Trophoblast cell (in vitro differentiated cells and primary cell): ENCODE results near the gene TNNC1.

Experiments
- DNase-seq, 2 donors: peaks; one replicate each; pipeline ENCODE4 v3.0.0-alpha.2; 2016
- H2AFZ ChIP-seq: 2 replicates; pipeline ENCODE4 v1.6.1; 2013; ENCODE audit warnings: low read length, moderate library complexity, mild to moderate bottlenecking; ENCODE audit not compliant: insufficient read depth, poor library complexity
- H2AK5ac ChIP-seq: 2 replicates; pipeline ENCODE4 v1.6.1; 2013; ENCODE audit warnings: mild to moderate bottlenecking, low read length
- H2BK120ac ChIP-seq: 2 replicates; pipeline ENCODE4 v1.6.1; 2013; ENCODE audit warnings: low read length, mild to moderate bottlenecking, moderate library complexity; ENCODE audit not compliant: insufficient read depth, poor library complexity
- H2BK12ac ChIP-seq: 2 replicates; pipeline ENCODE4 v1.6.1; 2013; ENCODE audit warnings: mild to moderate bottlenecking, low read length, moderate library complexity
- H2BK5ac ChIP-seq: 2 replicates; pipeline ENCODE4 v1.6.1; 2013; ENCODE audit warnings: low read length, low read depth, moderate library complexity, mild to moderate bottlenecking; ENCODE audit not compliant: poor library complexity
- H3K14ac ChIP-seq: 2 replicates; pipeline ENCODE4 v1.6.1; 2013; ENCODE audit warnings: mild to moderate bottlenecking, low read length
- H3K18ac ChIP-seq: 2 replicates; pipeline ENCODE4 v1.6.1; 2013; ENCODE audit warnings: mild to moderate bottlenecking, low read length
- H3K23ac ChIP-seq: 2 replicates; pipeline ENCODE4 v1.6.1; 2013; ENCODE audit warnings: low read length
- H3K27ac ChIP-seq: 2 replicates; pipeline ENCODE4 v1.5.1; 2013; ENCODE audit warnings: low read depth, mild to moderate bottlenecking, inconsistent platforms, low read length, moderate library complexity
- H3K27me3 ChIP-seq: 2 replicates; pipeline ENCODE4 v1.6.1; 2013; ENCODE audit warnings: inconsistent platforms, mild to moderate bottlenecking, low read length, moderate library complexity; ENCODE audit not compliant: insufficient read depth
- H3K36me3 ChIP-seq, 2 experiments: 1 replicate in 1 of 2; 2 replicates in 1 of 2; pipeline ENCODE4 v1.6.1; 2013; ENCODE audit warnings: low read length in 2 of 2, mild to moderate bottlenecking in 2 of 2, moderate library complexity in 1 of 2; ENCODE audit not compliant: insufficient read depth in 2 of 2, control insufficient read depth in 1 of 2
- H3K4ac ChIP-seq: 2 replicates; pipeline ENCODE4 v1.6.1; 2013; ENCODE audit warnings: low read depth, mild to moderate bottlenecking, low read length, moderate library complexity
- H3K4me1 ChIP-seq, 2 experiments: 1 replicate in 1 of 2; 2 replicates in 1 of 2; pipeline ENCODE4 v1.6.1; 2013; ENCODE audit warnings: low read length in 2 of 2, mild to moderate bottlenecking in 2 of 2, moderate library complexity in 1 of 2; ENCODE audit not compliant: insufficient read depth in 2 of 2, control insufficient read depth in 1 of 2
- H3K4me2 ChIP-seq: 2 replicates; pipeline ENCODE4 v1.6.1; 2013; ENCODE audit warnings: inconsistent platforms, mild to moderate bottlenecking, low read length, moderate library complexity
- H3K4me3 ChIP-seq: 2 replicates; pipeline ENCODE4 v1.5.1; 2013; ENCODE audit warnings: mild to moderate bottlenecking, low read depth, low read length, inconsistent platforms
- H3K79me1 ChIP-seq: one replicate; pipeline ENCODE4 v1.6.1; 2013; ENCODE audit warnings: low read length
- H3K79me2 ChIP-seq: 2 replicates; pipeline ENCODE4 v1.6.1; 2013; ENCODE audit warnings: low read length, mild to moderate bottlenecking; ENCODE audit not compliant: control insufficient read depth, insufficient read depth, poor library complexity
- H3K9ac ChIP-seq: 2 replicates; pipeline ENCODE4 v1.6.1; 2013; ENCODE audit warnings: mild to moderate bottlenecking, low read length
- H3K9me3 ChIP-seq: 2 replicates; pipeline ENCODE4 v1.6.1; 2013; ENCODE audit warnings: low read depth, mild to moderate bottlenecking, control low read depth, inconsistent platforms, low read length; ENCODE audit not compliant: insufficient read depth
- H4K12ac ChIP-seq: 2 replicates; pipeline ENCODE4 v1.6.1; 2013; ENCODE audit warnings: low read depth, mild to moderate bottlenecking, low read length, moderate library complexity
- H4K8ac ChIP-seq: 2 replicates; pipeline ENCODE4 v1.6.1; 2013; ENCODE audit warnings: low read depth, mild to moderate bottlenecking, low read length, moderate library complexity
- H4K91ac ChIP-seq: one replicate; pipeline ENCODE4 v1.6.1; 2013; ENCODE audit warnings: low read depth, mild to moderate bottlenecking, low read length, moderate library complexity
- WGBS: extraction: QIAGEN DNeasy Blood & Tissue Kit; methylation state at CpG from one replicate; pipeline ENCODE4 v1.1.7; 2013; ENCODE audit warnings: missing lambda C conversion rate; ENCODE audit not compliant: insufficient read length, insufficient coverage; ENCODE audit errors: extremely low coverage; 5-methylcytosine and 5-hydroxymethylcytosine counted together

The TNNC1 gene

GRCh38 chr3:52429779-52430415 is 23.9 kb downstream of the TNNC1 start:
- no peak overlapping the region for H2AK5ac ChIP-seq
- H3K27me3 ChIP-seq: no peaks in the 10 kb centered on the region
- no peak overlapping the region for H3K4ac ChIP-seq
- no peak overlapping the region for H2BK5ac ChIP-seq
- no peak overlapping the region for H2AFZ ChIP-seq
- peaks cover 0 to 2% of the 10 kb centered on the region in 2 experiments for H3K4me1 ChIP-seq
- H3K36me3 ChIP-seq: no peaks in the 10 kb centered on the region
- H3K4me3 ChIP-seq: no peak overlapping the region
- DNase-seq: no peak
- no peak overlapping the region for H4K91ac ChIP-seq
- no peak overlapping the region for H2BK120ac ChIP-seq
- H4K12ac ChIP-seq: no peak overlapping the region
- no peak overlapping the region for H3K23ac ChIP-seq
- WGBS: no CpG with 5 or more reads among the region's 7 CpGs
- H3K79me1 ChIP-seq: no peaks in the 10 kb centered on the region
- no peak overlapping the region for H3K9ac ChIP-seq
- H3K27ac ChIP-seq: peak overlapping the region; percentile 13
- no peaks in the 10 kb centered on the region for H3K9me3 ChIP-seq
- no peak overlapping the region for H3K4me2 ChIP-seq
- no peak overlapping the region for H2BK12ac ChIP-seq
- H3K14ac ChIP-seq: no peak overlapping the region
- H4K8ac ChIP-seq: no peak overlapping the region
- H3K18ac ChIP-seq: no peak overlapping the region
- no peaks in the 10 kb centered on the region for H3K79me2 ChIP-seq

- DNase-seq: no peak
- no CpG with 5 or more reads among the region's 3 CpGs for WGBS
- Histone ChIP-seq H3K18ac (no peak overlapping the region), H3K4me3 (no peak overlapping the region), H3K79me2 (no peaks in the 10 kb centered on the region), H3K4me2 (no peak overlapping the region), H3K23ac (no peak overlapping the region), H2BK12ac (no peak overlapping the region), H2AFZ (no peak overlapping the region), H4K91ac (no peak overlapping the region), H4K12ac (no peak overlapping the region), H3K36me3 (no peaks in the 10 kb centered on the region), H2AK5ac (no peak overlapping the region), H3K9ac (no peak overlapping the region), H3K27ac (no peak overlapping the region), H3K14ac (no peak overlapping the region), H2BK120ac (no peak overlapping the region), H3K4me1 (peaks cover 0 to 2% of the 10 kb centered on the region in 2 experiments), H3K4ac (no peak overlapping the region), H3K9me3 (no peaks in the 10 kb centered on the region), H2BK5ac (no peak overlapping the region), H4K8ac (no peak overlapping the region), H3K79me1 (no peaks in the 10 kb centered on the region), H3K27me3 (no peaks in the 10 kb centered on the region)
Measured at GRCh38 chr3:52429031-52429430, 24.8 kb downstream of the TNNC1 start.

DNA sequence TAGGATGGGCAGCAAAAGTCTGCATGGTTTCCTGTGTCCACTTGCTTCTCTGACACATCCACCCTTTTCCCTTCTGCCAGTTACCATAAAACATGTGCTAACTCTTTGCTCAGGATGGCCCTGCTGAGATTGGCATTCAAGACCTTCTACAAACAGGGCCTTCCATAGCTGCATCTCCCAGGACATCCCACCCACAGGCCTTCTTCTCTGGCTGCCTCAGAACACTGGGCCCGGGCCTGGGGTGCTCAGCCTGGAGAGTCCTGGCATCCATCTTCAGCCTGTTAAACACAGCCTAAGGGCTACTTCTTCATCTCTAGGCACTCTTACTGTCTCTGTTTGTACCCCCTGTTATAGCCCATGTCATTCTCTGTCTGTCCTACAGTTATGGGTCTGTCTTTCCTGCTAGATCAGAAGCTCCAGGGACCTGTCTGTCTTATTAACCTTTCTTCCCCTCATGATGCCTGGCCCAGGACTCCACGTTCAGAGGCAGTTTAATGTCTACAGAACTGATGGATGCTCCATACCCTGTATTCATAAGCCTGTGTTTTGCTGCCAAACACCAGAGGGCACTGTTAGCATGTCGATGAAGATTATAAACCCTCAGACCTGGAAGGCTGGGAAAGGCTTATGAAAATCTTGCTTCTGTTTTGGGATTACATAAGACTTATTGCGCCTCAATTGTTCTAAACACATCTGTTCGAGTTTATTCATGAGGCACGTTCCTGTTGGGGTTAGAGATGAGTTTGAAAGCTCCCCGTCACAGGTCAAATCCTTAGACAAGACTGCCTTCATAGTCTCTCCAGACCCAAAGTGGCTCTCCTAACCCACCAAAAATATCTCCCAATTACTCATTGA is 25.5 kb downstream of the TNNC1 start:
- Histone ChIP-seq H3K4me2 (no peak overlapping the region), H3K14ac (no peak overlapping the region), H3K23ac (no peak overlapping the region), H3K79me2 (no peaks in the 10 kb centered on the region), H3K36me3 (no peaks in the 10 kb centered on the region), H2AK5ac (no peak overlapping the region), H2BK5ac (no peak overlapping the region), H2BK120ac (no peak overlapping the region), H3K9me3 (no peaks in the 10 kb centered on the region), H4K8ac (no peak overlapping the region), H4K12ac (no peak overlapping the region), H3K27ac (no peak overlapping the region), H3K18ac (no peak overlapping the region), H3K4me3 (no peak overlapping the region), H3K9ac (no peak overlapping the region), H2BK12ac (no peak overlapping the region), H2AFZ (no peak overlapping the region), H3K27me3 (no peaks in the 10 kb centered on the region), H4K91ac (no peak overlapping the region), H3K79me1 (no peaks in the 10 kb centered on the region), H3K4ac (no peak overlapping the region), H3K4me1 (peaks cover 0 to 2% of the 10 kb centered on the region in 2 experiments)
- WGBS: no CpG with 5 or more reads among the region's 7 CpGs
- DNase-seq: peak; percentile 33 to 75

GRCh38 chr3:52423173-52423572 is 30.7 kb downstream of the TNNC1 start:
- H3K27ac ChIP-seq: no peak overlapping the region
- no peak overlapping the region for H2BK12ac ChIP-seq
- H4K8ac ChIP-seq: no peak overlapping the region
- H3K4me3 ChIP-seq: no peak overlapping the region
- no peak overlapping the region for H2BK5ac ChIP-seq
- no peak overlapping the region for H4K12ac ChIP-seq
- H3K9me3 ChIP-seq: no peaks in the 10 kb centered on the region
- H2BK120ac ChIP-seq: no peak overlapping the region
- H3K4me2 ChIP-seq: no peak overlapping the region
- H3K23ac ChIP-seq: no peak overlapping the region
- no peak overlapping the region for H3K14ac ChIP-seq
- WGBS: no CpG with 5 or more reads among the region's 5 CpGs
- H2AK5ac ChIP-seq: no peak overlapping the region
- H3K4ac ChIP-seq: no peak overlapping the region
- no peak for DNase-seq
- H4K91ac ChIP-seq: no peak overlapping the region
- no peaks in the 10 kb centered on the region for H3K27me3 ChIP-seq
- H3K4me1 ChIP-seq: no peaks in the 10 kb centered on the region
- H3K18ac ChIP-seq: no peak overlapping the region
- H3K36me3 ChIP-seq: no peaks in the 10 kb centered on the region
- H3K79me1 ChIP-seq: no peaks in the 10 kb centered on the region
- H3K9ac ChIP-seq: no peak overlapping the region
- no peaks in the 10 kb centered on the region for H3K79me2 ChIP-seq
- no peak overlapping the region for H2AFZ ChIP-seq
